ENCODE results near the gene CRX.
"Not testable (repeated sequence)": the region's sequence is repeated elsewhere in the genome, so short reads cannot be mapped to it uniquely, and the experiment has no call there.

The CRX gene

GRCh38 chr19:47801270-47801669 lies 20.5 kb upstream of the CRX start:
- H3K4me2 ChIP-seq: no peak overlapping the region

GRCh38 chr19:47802521-47803043 lies 19.2 kb upstream of the CRX start:
- TF ChIP-seq CTCF (conservative IDR thresholded peaks at IDR 0.05; ENCODE audit: low read depth, low read length): no peak
- H2AFZ ChIP-seq (ENCODE audit: low read depth): no peak overlapping the region
- no peak overlapping the region for H3K9ac ChIP-seq

More at GRCh38 chr19:47801270-47801669, 20.5 kb upstream of the CRX start:
- Histone ChIP-seq H2AFZ (ENCODE audit: low read depth) (no peak overlapping the region), H3K9ac (no peak overlapping the region), H3K4me1 (ENCODE audit: low read depth, poor library complexity, severe bottlenecking) (no peaks in the 10 kb centered on the region), H4K20me1 (ENCODE audit: insufficient read depth) (no peaks in the 10 kb centered on the region), H3K27me3 (ENCODE audit: insufficient read depth, low read depth) (peaks cover 26% of the 10 kb centered on the region), H3K4me3 (IDR thresholded peaks at IDR 0.05; ENCODE audit: insufficient read depth, low read depth, low read length) (no peak overlapping the region), H3K36me3 (ENCODE audit: insufficient read depth) (no peaks in the 10 kb centered on the region), H3K27ac (no peak overlapping the region), H3K79me2 (ENCODE audit: insufficient read depth, low read depth) (no peaks in the 10 kb centered on the region)
- no peak for TF ChIP-seq CTCF (conservative IDR thresholded peaks at IDR 0.05; ENCODE audit: low read depth, low read length)

GRCh38 chr19:47803148-47803547 lies 18.6 kb upstream of the CRX start:
- H3K4me2 ChIP-seq; H3K36me3 ChIP-seq (ENCODE audit: insufficient read depth); H3K79me2 ChIP-seq (ENCODE audit: insufficient read depth, low read depth); H4K20me1 ChIP-seq (ENCODE audit: insufficient read depth); H3K9ac ChIP-seq; H3K27ac ChIP-seq; H3K4me1 ChIP-seq (ENCODE audit: low read depth, poor library complexity, severe bottlenecking); H3K4me3 ChIP-seq (IDR thresholded peaks at IDR 0.05; ENCODE audit: insufficient read depth, low read depth, low read length); H2AFZ ChIP-seq (ENCODE audit: low read depth): not testable (repeated sequence)
- peaks cover 18% of the 10 kb centered on the region for H3K27me3 ChIP-seq (ENCODE audit: insufficient read depth, low read depth)

More at GRCh38 chr19:47802521-47803043, 19.2 kb upstream of the CRX start:
- Histone ChIP-seq H3K4me3 (IDR thresholded peaks at IDR 0.05; ENCODE audit: insufficient read depth, low read depth, low read length) (no peak overlapping the region), H3K36me3 (ENCODE audit: insufficient read depth) (no peaks in the 10 kb centered on the region), H3K79me2 (ENCODE audit: insufficient read depth, low read depth) (no peaks in the 10 kb centered on the region), H3K4me2 (no peak overlapping the region), H3K27me3 (ENCODE audit: insufficient read depth, low read depth) (peaks cover 24% of the 10 kb centered on the region), H3K27ac (no peak overlapping the region), H3K4me1 (ENCODE audit: low read depth, poor library complexity, severe bottlenecking) (no peaks in the 10 kb centered on the region), H4K20me1 (ENCODE audit: insufficient read depth) (no peaks in the 10 kb centered on the region)

GRCh38 chr19:47803671-47804070 lies 18.1 kb upstream of the CRX start:
- not testable (repeated sequence) for H3K79me2 ChIP-seq (ENCODE audit: insufficient read depth, low read depth); H4K20me1 ChIP-seq (ENCODE audit: insufficient read depth); H3K4me1 ChIP-seq (ENCODE audit: low read depth, poor library complexity, severe bottlenecking); H3K4me3 ChIP-seq (IDR thresholded peaks at IDR 0.05; ENCODE audit: insufficient read depth, low read depth, low read length); H3K36me3 ChIP-seq (ENCODE audit: insufficient read depth); H3K4me2 ChIP-seq; H2AFZ ChIP-seq (ENCODE audit: low read depth); H3K9ac ChIP-seq; H3K27ac ChIP-seq
- peaks cover 13% of the 10 kb centered on the region; the same call in 1 of the 2 replicates for H3K27me3 ChIP-seq (ENCODE audit: insufficient read depth, low read depth)

- H3K27ac ChIP-seq; H3K4me2 ChIP-seq; H3K4me1 ChIP-seq (ENCODE audit: low read depth, poor library complexity, severe bottlenecking); H3K79me2 ChIP-seq (ENCODE audit: insufficient read depth, low read depth); H4K20me1 ChIP-seq (ENCODE audit: insufficient read depth); H3K4me3 ChIP-seq (IDR thresholded peaks at IDR 0.05; ENCODE audit: insufficient read depth, low read depth, low read length); H3K36me3 ChIP-seq (ENCODE audit: insufficient read depth); H2AFZ ChIP-seq (ENCODE audit: low read depth); H3K9ac ChIP-seq: not testable (repeated sequence)
- H3K27me3 ChIP-seq (ENCODE audit: insufficient read depth, low read depth): peaks cover 10% of the 10 kb centered on the region; the same call in 1 of the 2 replicates
Measured at GRCh38 chr19:47804451-47804850, 17.3 kb upstream of the CRX start, which contains the start of gene TPRX1. TSS of gene TPRX1 (minus strand) at chr19:47804551. CDS start at chr19:47804539, 12 bp downstream.

GRCh38 chr19:47805313-47805712 lies 16.4 kb upstream of the CRX start:
- Histone ChIP-seq H3K79me2 (ENCODE audit: insufficient read depth, low read depth) (no peaks in the 10 kb centered on the region), H3K4me1 (ENCODE audit: low read depth, poor library complexity, severe bottlenecking) (no peaks in the 10 kb centered on the region), H3K27me3 (ENCODE audit: insufficient read depth, low read depth) (peaks cover 10% of the 10 kb centered on the region; the same call in 1 of the 2 replicates), H2AFZ (ENCODE audit: low read depth) (no peak overlapping the region), H3K9ac (no peak overlapping the region), H3K27ac (no peak overlapping the region), H3K4me2 (no peak overlapping the region), H4K20me1 (ENCODE audit: insufficient read depth) (no peaks in the 10 kb centered on the region), H3K36me3 (ENCODE audit: insufficient read depth) (no peaks in the 10 kb centered on the region), H3K4me3 (IDR thresholded peaks at IDR 0.05; ENCODE audit: insufficient read depth, low read depth, low read length) (no peak overlapping the region)
- TF ChIP-seq CTCF (conservative IDR thresholded peaks at IDR 0.05; ENCODE audit: low read depth, low read length): no peak

All from KMS-11 (cell line).